Activated CD8-positive, alpha-beta memory T cell treated with anti-CD3 and anti-CD28 coated beads, Interleukin-2, amount 50 U/mL, for 1 hour (primary cell): ENCODE results near the gene SSX2IP.

Source experiments
- DNase-seq: peaks from one replicate; pipeline ENCODE4 v3.0.0-alpha.2; 2020; ENCODE audit errors: extremely low read depth

Gene SSX2IP

DNA sequence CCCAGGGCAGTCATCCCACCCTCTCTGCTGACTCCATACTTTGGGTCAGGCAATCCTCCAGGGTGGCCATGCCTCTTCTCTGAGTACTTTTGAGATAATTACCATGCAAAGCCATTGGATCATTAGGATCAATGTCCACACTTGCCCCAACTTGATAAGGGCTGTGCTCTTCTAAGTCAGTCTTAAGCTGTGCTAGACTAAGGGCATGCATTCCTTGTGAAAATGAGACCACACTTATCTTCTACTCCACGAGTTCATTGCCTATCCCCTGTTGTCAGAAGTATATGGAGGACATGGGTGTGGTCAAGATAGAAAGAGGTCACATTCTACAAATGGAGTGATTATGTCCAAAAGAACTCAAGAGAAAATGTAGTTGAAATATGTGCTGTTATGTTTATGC, 18.9 kb upstream of the SSX2IP start:
- DNase-seq: no peak

DNA sequence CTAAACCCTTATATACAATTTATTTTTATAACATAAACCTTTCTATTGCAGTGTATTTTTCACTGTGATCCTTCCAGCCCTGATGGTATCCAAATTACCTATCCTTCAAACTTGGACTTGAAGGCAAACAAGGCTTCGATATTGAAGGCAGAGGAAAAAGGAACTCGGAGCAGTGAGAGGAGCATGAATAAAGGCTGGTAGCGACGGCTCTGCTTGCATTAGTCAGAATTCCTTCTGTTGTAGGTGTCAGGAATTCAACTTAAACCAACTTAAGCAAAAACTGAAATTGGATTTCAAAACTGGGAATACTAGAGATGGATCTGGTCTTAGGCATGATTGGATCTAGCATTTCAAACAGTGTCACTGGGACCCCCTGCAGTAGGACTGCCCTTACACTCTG, 17.8 kb upstream of the SSX2IP start:
- no peak for DNase-seq

GRCh38 chr1:84705513-84705912, 15.3 kb upstream of the SSX2IP start:
- no peak for DNase-seq

DNA sequence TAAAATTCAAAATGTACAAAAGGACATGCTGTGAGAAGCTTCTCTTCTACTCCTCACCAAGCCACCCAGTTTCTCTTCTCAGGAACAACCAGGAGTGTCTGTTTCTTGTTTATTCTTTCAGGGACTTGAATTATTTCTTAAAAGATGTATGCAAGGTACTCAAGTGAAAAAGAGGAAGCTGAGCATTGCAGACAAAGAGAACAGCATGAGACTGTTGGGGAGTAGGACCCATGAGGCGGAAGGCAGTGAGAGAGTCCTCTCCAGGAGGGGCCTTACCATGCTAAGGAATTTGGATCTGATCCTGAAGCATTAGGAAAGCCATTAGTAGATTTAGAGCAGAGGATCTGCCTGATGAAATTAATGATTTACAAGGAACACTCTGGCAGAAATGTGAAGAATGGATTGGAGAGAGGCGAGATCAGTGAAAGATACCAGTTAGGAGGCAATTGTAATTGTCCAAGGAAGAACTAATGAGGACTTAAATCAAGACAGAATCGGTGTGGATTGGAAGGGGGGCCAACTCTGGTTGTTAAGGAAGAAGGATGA, 14.7 kb upstream of the SSX2IP start:
- no peak for DNase-seq

DNA sequence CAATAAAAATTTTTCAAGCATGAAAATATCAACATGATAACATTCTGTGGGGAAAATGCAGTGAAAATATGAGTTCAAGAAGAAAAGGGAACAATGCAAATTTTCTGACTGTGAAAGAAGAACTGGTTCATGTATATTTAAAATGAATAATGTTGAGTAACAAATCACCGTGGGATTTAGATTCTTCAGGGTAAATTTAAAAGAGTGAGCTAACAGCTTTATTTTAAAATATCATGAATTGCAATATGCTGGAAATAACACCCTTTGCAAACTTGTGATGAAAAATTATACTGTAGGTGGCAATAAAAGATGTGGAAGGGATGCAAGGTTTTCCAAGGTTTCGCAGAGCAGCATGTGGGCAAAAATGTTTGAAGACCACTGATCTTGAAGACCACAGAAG, 13.2 kb upstream of the SSX2IP start:
- no peak for DNase-seq

- no peak for DNase-seq
Observed at GRCh38 chr1:84702143-84702542, 11.9 kb upstream of the SSX2IP start.

DNA sequence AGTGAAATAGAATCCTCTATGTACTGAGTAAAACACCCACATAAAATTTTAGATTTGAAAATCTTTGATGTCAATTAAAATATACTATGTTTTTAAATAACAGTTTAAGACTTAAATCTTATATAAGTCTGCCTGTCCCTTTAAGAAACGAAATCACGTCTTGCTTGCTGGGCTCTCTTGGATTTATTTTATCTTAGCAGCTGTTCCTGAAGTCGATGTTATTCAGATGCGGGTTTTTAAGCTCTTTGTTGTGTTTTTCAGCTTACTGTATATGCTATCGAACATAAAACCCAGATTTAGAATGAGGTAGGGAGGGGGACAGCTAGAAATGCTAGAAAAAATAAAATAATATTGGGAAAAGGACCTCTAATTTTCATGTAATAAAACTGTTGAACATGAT, 11.1 kb upstream of the SSX2IP start:
- DNase-seq: no peak

DNA sequence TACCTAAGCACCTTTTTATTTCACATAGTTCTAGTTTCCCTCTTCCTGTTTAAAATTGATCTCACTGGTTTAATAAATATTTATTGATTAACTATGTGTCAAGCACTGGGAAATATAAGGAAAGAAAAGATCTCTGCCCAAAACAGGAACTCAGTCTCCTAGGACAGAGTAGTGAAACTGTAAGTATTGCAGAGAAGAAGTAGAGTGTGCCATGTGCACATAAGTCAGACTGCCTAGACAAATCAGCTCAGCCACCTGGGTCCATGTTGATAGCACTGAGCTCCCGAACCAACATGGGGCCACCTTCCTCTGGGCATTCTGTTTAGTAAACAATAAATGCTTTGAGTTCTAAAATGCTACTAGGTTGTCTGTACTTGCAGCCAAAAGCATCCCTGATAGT, 9.8 kb upstream of the SSX2IP start:
- no peak for DNase-seq

GRCh38 chr1:84698151-84699110, 8.2 kb upstream of the SSX2IP start:
- no peak for DNase-seq

- DNase-seq: no peak
Observed at GRCh38 chr1:84693785-84694184, 3.5 kb upstream of the SSX2IP start.

GRCh38 chr1:84693005-84693404, 2.7 kb upstream of the SSX2IP start:
- DNase-seq: no peak

- no peak for DNase-seq
Observed at GRCh38 chr1:84692391-84692790, 2.1 kb upstream of the SSX2IP start.

GRCh38 chr1:84691122-84691783, 992 bp upstream of the SSX2IP start:
- DNase-seq: no peak

DNA sequence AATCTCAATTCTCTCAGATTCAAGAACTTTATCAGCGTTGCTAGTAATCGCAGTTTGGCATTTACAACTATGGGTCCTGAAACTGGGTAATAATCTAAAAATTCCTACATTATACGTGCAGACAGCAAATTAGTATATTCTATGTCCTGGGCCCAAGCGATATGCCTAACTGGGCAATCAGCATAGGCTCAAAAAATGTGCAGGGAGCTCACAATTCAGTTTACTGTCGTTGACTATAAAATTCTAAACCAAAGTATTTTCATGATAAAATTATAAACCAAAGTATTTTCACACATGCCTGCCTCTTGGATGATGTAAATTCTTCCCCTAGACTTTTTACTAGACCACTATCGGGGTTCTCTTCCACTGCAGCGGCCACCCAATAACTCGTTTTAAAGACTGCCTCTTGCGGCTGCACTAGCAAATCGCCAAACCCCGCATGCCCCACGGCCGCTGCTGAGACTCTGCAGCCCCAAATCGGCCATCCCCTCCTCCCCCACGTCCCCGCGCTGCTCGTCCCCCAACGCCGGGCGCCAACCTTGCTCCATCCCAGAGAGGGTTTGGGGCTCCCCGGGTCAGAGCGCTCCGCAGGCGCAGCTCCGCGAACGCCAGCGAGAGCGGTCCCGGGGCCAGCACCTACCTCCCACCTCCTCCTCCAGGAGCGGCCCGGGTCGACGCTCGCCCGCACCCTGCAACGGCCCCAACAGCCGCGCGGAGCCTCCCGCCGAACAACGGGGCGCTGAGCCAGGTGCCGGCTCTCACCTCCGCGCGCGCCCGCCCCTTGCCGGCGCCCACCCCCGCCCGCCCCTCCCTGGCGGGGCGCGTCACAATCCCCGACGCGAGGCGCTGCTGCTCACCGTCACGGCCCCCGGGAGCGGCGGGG, 506 bp downstream of the SSX2IP start:
- peak; percentile 12 for DNase-seq

DNA sequence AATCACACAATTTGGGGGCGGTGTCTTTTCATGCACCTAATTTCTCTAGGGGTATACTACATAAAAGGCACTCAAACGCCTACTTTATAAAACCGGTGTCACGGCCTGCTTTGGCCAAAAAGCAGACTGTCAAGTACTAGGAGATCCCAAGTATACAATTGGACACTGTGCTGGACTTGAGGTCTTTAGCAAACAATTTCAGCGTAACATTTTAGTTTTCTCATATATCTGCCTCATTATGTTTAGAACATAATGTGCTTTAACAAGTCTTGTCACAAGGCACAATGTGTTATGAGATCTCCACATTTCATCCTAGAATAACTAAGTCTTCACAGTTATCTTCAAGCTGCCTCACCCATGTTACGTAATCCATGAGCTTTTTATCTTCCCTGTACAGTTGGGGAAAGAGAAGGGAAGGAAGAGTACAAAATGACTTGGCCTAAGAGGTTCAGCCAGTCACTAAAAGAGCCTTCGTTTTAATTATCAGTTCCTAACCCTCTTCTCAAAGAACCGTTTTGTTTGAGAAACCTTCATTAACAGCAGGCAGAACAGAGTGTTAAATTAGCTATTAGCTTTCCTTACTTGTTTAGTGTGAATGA, 1.7 kb downstream of the SSX2IP start:
- DNase-seq: no peak

DNA sequence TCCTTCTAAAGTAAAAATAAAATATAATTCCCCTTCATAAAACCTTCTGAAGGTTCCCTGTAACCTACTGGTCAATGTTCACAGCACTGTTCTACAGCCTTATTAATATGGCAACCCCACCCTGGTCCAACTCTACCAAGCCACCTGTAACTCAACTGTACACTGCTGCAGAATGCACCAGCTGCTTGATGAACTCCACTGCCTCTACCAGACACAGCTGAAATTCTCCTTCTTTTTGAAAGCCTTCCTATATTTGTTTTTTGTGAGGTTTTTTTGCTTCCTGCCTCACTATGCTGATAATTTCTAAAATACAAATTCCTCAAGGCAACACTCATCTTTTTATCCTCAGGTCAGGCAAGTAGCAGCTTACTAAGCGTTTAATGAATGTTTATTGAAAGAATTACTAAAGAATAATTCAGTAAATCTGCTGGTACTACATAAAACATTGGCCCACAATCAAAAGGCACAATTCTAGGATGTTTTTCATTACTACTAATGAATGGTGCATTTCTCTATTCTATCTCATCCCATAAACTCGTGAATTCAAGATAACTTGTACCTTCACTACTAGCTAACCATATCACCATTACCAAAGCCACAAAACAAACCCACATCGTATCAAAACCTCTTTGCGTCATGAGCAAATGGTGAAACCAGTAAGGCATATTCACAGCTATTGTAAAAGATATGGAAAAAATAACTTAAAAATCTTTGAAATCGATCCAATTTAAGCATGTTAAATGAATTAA, 2.4 kb downstream of the SSX2IP start:
- no peak for DNase-seq

DNA sequence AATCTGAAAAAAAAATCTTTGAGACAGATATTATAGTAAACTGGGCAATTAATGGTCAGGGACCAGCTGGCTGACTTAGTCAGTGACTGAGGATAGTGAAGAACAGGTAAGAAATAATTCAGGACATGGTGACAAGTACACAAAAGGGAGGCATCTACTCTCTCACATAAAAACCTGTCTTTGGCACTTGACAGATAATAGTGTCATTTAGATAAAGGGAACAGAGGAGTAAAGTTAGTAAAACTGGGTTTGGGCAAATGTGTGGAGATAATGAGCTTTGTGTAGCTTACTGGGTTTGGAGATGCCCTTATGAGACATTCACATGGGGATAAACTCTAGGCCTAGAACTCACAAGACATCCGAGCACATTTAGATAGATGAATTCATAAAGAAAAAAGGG, 4.0 kb downstream of the SSX2IP start:
- no peak for DNase-seq

DNA sequence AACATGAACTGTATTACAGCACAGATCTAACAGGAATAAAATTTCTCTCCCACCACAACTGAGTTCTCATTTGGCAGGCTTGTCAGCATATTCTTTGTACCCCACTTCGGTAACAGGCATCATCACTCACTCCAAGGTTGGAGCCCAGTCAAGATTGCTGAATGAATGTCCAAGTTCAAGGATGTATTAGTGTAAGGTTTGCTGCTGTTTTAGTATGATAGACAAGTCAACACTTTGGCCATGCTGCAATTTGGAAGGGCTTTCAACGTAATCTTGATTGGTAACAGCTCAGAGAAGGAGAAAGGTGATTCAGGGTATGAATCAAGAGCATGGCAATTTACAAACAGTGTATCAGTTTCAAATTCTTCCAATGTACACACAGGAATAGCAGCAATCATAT, 6.8 kb downstream of the SSX2IP start:
- no peak for DNase-seq

DNA sequence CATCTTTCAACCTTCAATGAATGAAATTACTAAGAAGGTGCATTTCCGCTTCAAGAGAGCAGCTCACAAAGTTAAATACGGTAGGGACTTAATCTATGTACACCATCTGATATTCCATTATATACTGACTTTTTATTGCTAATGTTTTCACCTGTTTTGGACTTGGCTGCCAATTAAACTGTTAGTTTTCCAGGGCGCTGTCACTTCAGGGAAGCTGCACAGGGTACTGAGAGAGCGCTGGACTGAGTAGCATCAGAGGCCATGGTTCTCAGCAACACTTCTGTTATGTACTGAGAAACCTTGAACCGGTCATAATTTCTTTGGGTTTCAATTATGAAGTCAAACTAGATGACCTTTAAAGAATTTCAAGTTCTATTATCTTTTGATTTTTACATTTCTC, 8.2 kb downstream of the SSX2IP start:
- no peak for DNase-seq

DNA sequence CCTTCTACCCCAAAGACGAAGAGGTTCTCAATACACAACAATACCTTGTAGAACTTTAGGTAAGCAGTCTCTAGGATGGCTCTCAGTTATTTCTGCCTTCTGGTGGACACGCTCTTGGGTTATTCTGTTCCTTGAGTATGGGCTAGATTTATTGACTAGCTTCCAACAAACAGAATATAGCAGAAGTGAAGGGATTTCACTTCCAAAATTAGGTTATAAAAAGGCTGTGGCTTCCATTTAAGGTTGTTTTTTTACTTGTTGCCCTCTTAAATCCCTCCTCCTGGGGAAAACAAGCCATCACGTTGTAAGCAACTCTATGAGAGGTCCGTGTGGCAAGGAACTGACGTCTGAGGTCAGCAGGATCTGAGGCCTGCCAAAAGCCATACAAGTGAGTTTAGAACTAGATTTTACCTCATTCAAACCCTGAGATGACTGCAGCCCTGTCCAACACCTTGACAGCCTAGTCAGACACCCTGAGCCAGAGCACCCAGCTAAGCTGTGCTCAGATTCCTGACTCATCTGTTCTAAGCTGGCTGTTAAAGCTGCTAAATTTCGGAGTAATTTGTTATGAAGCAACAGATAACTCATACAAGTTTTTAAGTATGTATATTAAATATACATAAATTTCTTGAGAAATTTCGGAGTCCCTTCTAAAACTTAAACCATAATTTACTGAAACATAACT, 12.7 kb downstream of the SSX2IP start:
- DNase-seq: no peak
